COLO829 (cell line): Measurements from ENCODE around the gene SCN5A.

ENCODE experiments used
- DNase-seq: peaks from one replicate; pipeline ENCODE4 v3.0.0; 2012; ENCODE audit warnings: low spot score

The SCN5A gene

GRCh38 chr3:38538773-38539353, 110.6 kb downstream of the SCN5A start:
- no peak for DNase-seq

DNA sequence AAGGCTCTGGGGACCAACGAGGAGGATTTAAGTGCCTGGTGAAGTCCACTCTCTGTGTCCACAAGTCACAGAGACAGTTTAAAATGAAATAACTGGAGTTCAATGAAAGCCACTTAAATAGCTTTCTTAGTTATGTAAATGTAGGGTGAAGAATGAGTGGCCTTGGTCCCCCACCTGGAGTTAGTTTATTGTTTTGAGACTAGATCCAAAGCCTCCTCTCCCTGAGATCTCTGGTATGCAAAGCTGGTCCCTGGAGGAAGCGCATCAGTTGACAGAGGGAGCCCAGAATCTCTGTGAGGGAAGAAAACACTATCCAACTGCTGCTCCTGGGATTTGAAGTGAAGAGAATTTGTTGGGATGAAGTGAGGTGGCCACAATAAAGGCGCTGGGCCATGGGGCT, 112.8 kb downstream of the SCN5A start:
- DNase-seq, result no peak

DNA sequence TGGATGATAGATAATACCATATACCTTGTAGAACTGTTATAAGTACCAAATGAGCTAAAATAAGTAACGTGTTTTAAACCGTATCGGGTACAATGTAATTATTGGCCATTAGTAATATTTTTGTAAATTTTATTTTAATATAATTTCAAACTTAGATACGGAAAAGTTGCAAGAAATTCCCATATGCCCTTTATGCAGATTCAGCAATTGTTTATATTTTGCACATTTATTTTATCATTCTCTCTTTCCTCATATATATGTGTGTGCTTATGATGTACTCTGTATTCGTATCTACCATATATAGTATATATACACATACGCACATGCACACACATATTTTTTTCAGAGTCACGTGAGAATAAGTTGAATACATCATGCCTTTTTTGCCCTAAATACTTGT, 114.9 kb downstream of the SCN5A start:
- no peak for DNase-seq

- no peak for DNase-seq
Observed at GRCh38 chr3:38534180-38534579, 115.3 kb downstream of the SCN5A start.

DNA sequence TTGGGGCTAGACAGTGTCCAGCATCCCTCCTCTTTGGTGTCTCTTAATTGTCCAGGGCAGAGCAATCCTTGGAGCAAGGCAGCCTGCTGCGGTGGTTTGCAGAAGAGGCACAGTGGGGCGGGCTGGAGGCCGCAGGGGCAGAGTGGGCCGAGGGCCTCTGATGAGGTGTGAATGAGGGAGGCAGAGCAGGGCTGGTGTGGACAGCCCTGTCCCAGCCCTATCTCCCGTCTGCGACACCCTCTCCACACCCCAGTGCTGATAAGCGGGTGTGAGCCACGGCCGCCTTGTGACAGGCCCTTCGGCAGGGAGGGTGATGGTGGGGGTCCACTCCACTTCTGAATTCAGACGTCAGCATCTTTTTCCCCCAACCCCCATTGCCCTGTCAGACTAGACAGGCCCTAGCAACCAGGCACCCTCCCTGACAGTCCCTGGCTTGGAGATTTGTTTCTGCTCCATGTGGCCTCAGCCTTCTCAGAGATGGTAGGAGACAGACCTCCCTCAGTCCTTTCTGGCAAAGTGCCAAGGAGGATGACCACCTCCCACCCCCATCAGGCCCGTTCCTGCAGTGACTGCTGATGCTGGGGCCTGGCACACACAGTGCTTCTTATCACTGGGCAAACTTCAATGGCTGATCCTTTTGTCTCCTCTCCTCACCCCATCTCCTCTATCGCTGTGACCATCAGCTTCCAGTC, 116.1 kb downstream of the SCN5A start:
- no peak for DNase-seq

DNA sequence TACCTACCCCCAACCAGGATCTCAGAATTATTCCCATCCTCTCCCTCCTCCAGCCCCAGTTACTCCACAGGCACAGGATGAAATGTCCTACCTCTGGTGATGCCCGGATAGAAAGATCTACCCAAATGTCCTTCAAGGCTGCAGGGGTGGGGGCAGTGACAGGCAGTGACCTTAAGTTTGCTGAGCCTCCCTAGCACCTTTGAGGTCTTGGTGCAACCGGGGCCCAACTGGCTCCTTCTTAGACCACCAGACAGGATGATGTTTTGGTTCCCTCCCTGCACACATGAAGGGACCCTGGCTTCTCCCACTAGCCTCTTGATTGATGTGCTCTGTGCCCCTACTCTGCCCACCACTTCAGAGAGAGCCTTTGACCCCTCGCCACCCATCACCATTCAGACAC, 117.0 kb downstream of the SCN5A start:
- DNase-seq, result no peak

DNA sequence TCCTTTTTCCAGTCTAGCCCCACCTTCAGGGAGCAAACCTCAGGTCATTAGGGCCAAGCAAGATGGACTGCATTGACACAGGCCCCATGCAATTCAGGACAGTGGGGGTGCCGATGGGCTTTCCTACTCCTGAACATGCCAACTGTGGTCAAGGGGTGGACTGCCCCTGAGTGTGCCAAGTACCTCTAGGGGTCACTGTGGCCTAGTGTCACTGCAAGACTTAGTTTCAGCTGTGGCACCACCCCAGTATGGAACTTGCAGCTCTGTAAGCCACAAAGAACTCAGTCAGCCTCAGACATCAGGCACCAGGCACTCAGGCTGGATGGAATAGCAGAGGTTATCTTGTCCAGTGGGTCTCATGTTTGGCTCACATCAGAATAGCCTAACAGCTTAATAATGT, 121.0 kb downstream of the SCN5A start:
- no peak for DNase-seq

GRCh38 chr3:38526792-38527191, 122.7 kb downstream of the SCN5A start:
- no peak for DNase-seq

GRCh38 chr3:38524141-38524739, 125.2 kb downstream of the SCN5A start:
- DNase-seq, result no peak

- DNase-seq, result no peak
Observed at GRCh38 chr3:38522002-38522401, 127.5 kb downstream of the SCN5A start.

DNA sequence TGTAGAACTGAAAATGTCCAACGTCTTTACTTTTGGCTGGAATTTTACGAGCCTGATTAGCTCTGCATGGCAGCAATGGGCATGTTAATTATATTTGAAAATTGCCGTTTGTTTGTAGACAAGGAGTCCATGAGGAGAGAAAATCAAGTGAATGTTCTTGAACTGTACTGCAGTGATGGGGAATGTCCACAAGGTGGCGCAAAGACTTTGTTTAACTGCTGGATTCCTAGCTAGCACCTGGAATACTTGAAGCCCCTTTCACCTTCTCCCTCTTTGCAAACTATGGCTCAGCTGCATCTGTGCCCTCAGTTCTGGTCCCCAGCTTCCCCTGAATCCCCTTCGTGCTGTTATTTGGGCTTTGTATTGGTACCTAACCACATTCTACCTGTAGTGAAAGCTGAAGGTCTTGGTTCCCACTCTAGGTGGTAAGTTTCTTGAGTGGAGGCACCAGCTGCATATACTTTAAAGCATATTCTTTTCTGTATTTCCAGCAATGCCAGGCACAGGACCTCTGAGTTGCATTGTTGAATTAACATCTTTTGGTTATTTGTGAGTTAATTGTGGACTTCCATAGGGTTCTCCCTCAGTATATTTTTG, 128.0 kb downstream of the SCN5A start:
- DNase-seq, result peak; percentile 83

DNA sequence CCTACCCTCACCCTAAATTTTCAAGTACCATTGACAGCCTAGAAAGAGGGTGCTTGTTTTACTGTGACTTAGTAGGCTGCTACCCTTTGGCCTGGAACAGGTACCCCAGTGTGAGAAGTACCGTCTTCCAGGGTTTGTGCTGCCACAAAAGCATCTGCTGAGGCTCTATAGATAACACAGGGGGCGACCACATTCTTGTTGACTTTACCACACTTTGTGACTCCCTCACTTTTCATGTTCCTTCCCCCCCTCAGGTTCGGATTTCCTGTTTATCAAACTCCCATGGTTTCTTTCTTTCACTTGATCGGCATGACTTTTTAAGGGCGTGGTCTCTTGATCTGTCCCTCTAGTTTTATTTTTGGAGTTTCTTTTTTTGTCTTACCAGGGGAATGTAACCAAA, 129.8 kb downstream of the SCN5A start:
- no peak for DNase-seq

- DNase-seq, result peak; percentile 40
Observed at GRCh38 chr3:38519000-38519399, 130.5 kb downstream of the SCN5A start.

- DNase-seq, result no peak
Observed at GRCh38 chr3:38516669-38517068, 132.8 kb downstream of the SCN5A start.

- DNase-seq, result no peak
Observed at GRCh38 chr3:38515367-38515766, 134.1 kb downstream of the SCN5A start.

GRCh38 chr3:38511546-38511945, 137.9 kb downstream of the SCN5A start:
- no peak for DNase-seq

GRCh38 chr3:38510631-38511030, 138.9 kb downstream of the SCN5A start:
- DNase-seq, result no peak

- no peak for DNase-seq
Observed at GRCh38 chr3:38509732-38510131, 139.8 kb downstream of the SCN5A start.

GRCh38 chr3:38507120-38507519, 142.4 kb downstream of the SCN5A start:
- no peak for DNase-seq

GRCh38 chr3:38500688-38501417, 148.6 kb downstream of the SCN5A start:
- DNase-seq, result no peak
